RWPE1 (cell line): ENCODE measurements around the gene FAT3.

ENCODE experiments used
- CTCF ChIA-PET: fragments of 350-600 bp; sonication (Branson Sonifier 250); formaldehyde crosslinking; extraction: SDS; loops from one replicate; lab custom pipeline; 2021; lab: Yijun Ruan, JAX
- POLR2A ChIA-PET: fragments of 400-600 bp; formaldehyde crosslinking; extraction: SDS; loops from one replicate; lab custom pipeline; 2020; ENCODE audit warnings: antibody characterized with exemption; ENCODE audit not compliant: low non-redundant PET; lab: Yijun Ruan, JAX
- DNase-seq: peaks from one replicate; pipeline ENCODE4 v3.0.0; 2012; ENCODE audit warnings: low spot score
- H3K27ac ChIP-seq: fragments of 450-650 bp; 2 replicates; pipeline ENCODE4 v1.5.1; 2017
- CTCF ChIP-seq: fragments of 450-650 bp; conservative IDR thresholded peaks from 2 replicates; pipeline ENCODE4 v1.5.1; 2017; ENCODE audit warnings: low read depth, mild to moderate bottlenecking

Gene FAT3

GRCh38 chr11:92224407-92225124, at the start of gene FAT3:
FAT3 (plus strand) TSS chr11:92224818; CDS start chr11:92352113, 127,295 bp downstream.
- no peak within 1 kb of the TSS for H3K27ac ChIP-seq
- TF ChIP-seq CTCF: no peak
- ChIA-PET CTCF (no interaction called here), POLR2A (no interaction called here)
- peak; percentile 30 for DNase-seq

GRCh38 chr11:92179017-92179670, 45.5 kb upstream of the FAT3 start:
- ChIA-PET CTCF (no interaction called here), POLR2A (no interaction called here)
- DNase-seq: no peak
- H3K27ac ChIP-seq: no peak overlapping the region
- TF ChIP-seq CTCF: no peak

GRCh38 chr11:92180226-92180625, 44.4 kb upstream of the FAT3 start:
- DNase-seq: no peak
- ChIA-PET CTCF (no interaction called here), POLR2A (no interaction called here)
- H3K27ac ChIP-seq: peak overlapping the region; percentile 42; the same call in 1 of the 2 replicates
- TF ChIP-seq CTCF: no peak

- peak overlapping the region; percentile 42; the same call in 1 of the 2 replicates for H3K27ac ChIP-seq
- TF ChIP-seq CTCF: no peak
- ChIA-PET POLR2A (no interaction called here), CTCF (interaction anchor here (0.5 kb wide), 1 partner anchor 1607 kb away, joined by 3 read pairs; no protein-coding TSS in a partner anchor)
- peak; percentile 1 for DNase-seq
These were observed 43.9 kb upstream of the FAT3 start for GRCh38 chr11:92180664-92181251.

- no peak overlapping the region for H3K27ac ChIP-seq
- no peak for DNase-seq
- CTCF ChIA-PET: no interaction called here
- POLR2A ChIA-PET: no interaction called here
- TF ChIP-seq CTCF: no peak
These were observed 33.9 kb upstream of the FAT3 start for GRCh38 chr11:92190535-92191206.

- CTCF ChIA-PET: interaction anchor here (0.6 kb wide), 1 partner anchor 343 kb away, joined by 3 read pairs; no protein-coding TSS in a partner anchor
- no peak for TF ChIP-seq CTCF
- H3K27ac ChIP-seq: no peak overlapping the region
- POLR2A ChIA-PET: no interaction called here
- no peak for DNase-seq
These were observed 32.5 kb upstream of the FAT3 start for GRCh38 chr11:92192141-92192540.
